ENCODE results near the gene NEGR1.

NEGR1 gene

GRCh38 chr1:71462247-71462646 is 820.1 kb downstream of the NEGR1 start:
- DNase-seq (ENCODE audit: low read depth), result no peak

DNA sequence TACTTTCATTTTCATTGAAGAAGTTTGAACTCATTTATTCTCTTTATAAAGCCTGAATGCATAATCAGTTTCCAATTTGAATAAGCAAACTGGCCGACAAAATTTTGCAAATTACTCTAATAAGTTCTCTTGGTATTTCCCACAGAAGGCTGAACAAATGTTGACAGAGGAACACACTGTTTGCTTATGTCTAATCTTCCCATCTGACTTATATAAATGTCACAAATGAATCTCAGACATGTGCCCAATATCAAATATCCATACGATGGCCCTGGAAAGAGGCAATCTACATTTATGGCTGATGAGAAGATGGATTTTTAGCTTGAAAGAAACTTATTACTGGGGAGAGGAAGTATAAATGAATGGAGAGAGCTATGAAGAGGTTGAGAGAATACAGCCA is 820.9 kb downstream of the NEGR1 start:
- no peak for DNase-seq (ENCODE audit: low read depth)

GRCh38 chr1:71448444-71448843 is 833.9 kb downstream of the NEGR1 start:
- DNase-seq (ENCODE audit: low read depth), result no peak

DNA sequence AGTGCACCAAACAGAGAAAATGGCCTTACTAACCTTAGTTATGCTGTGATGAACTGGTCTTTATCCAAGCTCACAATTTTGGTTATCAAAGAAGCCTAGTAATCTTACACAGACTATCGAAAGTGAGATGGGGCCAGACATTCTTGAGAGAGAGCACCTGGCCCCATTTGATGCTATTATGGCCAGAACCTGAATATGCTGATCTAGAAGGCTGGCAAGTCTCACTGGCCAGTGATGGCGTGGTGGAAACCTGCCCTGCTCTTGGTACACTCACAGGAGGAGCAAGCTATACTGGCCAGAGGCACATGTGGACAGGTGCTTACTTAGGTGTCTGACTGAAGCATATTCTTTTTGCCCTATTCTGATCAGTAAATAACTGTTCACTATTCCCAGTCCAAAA is 843.7 kb downstream of the NEGR1 start:
- DNase-seq (ENCODE audit: low read depth), result no peak

DNA sequence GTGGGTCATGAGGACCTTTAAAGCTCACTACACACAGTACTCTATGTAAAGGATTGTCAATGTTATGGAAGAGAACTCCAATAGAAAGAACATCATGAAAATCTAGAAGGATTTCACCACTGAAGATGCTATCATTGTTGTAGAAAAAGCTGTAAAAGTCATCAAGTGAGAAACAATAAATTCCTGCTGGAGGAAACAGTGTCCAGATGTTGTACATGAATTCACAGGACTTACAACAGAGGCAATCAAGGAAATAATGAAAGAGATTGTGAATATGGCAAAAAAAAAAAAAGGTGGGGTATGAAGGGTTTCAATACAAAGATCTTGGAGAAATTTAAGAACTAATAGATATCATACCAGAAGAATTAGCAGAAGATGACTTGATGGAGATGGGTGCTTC is 846.4 kb downstream of the NEGR1 start:
- no peak for DNase-seq (ENCODE audit: low read depth)

DNA sequence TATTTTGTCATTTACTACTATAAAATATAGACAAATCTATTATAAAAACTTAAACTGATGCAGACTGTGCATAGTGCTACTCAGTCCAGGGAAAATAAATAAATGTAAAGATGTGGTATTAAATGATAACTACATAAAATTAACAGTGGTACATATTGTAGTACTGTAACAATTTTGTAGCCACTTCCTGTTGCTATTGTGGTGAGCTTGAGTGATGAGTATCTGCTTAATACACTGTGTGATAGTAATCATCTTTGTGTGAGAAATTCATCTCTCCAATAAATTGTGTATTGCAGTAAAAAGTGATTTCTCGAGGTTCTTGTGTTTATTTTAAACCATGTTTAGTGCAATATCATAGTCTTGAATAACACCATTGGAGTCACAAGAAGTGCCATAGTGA is 848.1 kb downstream of the NEGR1 start:
- DNase-seq (ENCODE audit: low read depth), result no peak

GRCh38 chr1:71428029-71428428 is 854.3 kb downstream of the NEGR1 start:
- no peak for DNase-seq (ENCODE audit: low read depth)

GRCh38 chr1:71427066-71427465 is 855.3 kb downstream of the NEGR1 start:
- no peak for DNase-seq (ENCODE audit: low read depth)

- no peak for DNase-seq (ENCODE audit: low read depth)
Observed at GRCh38 chr1:71424536-71424935, 857.8 kb downstream of the NEGR1 start.

- DNase-seq (ENCODE audit: low read depth), result no peak
Observed at GRCh38 chr1:71422221-71422620, 860.1 kb downstream of the NEGR1 start.

- DNase-seq (ENCODE audit: low read depth), result no peak
Observed at GRCh38 chr1:71417421-71417820, 864.9 kb downstream of the NEGR1 start.

GRCh38 chr1:71414179-71414578 is 868.2 kb downstream of the NEGR1 start:
- no peak for DNase-seq (ENCODE audit: low read depth)

DNA sequence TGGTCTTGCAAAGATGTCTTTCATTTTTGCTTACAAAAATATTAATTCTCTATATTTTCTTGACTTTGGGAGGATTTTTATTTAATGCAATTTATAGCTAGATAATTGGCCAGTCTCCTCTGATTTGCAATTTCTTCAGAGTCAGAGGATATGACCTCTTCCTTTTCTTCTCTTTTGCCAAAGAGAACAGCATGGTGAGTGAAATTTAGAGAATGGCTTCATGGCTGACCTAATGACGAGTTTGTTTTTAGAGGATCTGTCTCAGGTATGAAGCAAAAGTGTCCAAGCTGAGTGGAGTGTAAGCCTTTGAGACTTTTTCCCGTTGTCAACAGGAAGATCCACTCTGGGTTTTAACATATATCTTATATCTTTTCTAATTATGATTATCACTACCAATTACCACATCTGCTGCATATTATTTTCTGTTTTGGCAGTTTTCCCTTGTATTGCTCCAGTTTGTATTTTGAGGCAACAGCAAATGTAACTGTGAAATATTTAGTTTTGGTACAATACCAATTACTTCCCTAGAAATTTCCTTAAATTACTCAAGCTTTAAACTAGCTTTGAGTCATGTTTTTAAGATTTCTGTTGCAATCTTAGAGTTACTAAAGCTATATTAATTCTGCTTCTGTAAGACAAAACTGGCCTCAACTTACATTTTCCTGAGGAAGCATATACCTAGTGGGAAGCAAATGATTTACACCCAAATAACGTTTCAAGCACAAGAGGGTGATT is 868.7 kb downstream of the NEGR1 start:
- no peak for DNase-seq (ENCODE audit: low read depth)

DNA sequence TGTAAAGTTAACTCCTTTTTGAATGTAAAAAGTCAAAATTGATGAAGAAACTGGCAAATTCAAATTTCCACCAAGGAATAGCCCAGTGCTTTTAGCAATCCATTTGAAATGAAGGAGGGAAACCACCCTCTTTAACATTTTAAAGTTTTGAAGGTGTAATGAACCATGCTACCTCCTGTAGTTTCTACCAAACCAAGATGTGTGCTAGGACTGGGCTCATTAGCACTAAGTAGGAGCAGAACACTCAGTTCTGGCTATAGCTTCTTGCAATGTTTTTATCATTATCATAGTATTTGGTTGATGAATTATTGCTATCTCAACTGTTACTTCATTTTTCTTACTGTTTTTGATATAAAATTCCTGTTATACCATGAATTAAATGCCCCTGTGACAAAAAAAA is 882.3 kb downstream of the NEGR1 start:
- DNase-seq (ENCODE audit: low read depth), result no peak

- DNase-seq (ENCODE audit: low read depth), result no peak
Observed at GRCh38 chr1:71399594-71399993, 882.7 kb downstream of the NEGR1 start.

DNA sequence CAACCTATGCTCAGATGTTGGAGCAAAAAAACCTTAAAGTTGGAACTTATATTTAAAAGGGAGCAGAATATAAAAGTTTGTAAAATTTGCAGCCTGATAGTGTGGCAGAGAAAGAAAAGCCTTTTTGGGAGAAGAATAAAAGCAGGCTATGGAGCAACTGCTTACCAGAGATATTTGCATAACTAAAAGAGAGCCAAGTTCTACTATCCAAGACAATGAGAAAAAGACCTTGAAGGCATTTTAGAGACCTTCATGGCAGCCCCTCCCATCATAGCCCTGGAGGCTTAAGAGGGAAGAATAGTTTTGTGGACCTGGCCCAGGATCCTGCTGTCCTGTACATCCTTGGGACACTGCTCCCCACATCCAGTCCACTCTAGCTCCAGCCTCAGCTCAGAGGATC is 889.0 kb downstream of the NEGR1 start:
- no peak for DNase-seq (ENCODE audit: low read depth)

DNA sequence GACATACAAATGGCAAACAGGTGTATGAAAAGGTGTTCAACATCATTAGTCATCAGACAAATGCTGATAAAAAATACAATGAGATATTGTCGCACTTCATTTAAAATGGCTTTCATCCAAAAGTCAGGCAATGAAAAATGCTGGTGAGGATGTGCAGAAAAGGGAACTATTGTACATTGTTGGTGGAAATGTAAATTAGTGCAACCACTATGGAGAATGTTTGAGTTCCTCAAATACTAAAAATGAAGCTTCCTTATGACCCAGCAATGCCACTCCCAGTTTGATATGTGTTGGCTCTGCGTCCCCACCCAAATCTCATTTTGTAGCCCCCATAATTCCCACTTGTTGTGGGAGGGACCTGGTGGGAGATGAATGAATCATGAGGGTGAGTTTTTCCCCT is 891.8 kb downstream of the NEGR1 start:
- no peak for DNase-seq (ENCODE audit: low read depth)

- DNase-seq (ENCODE audit: low read depth), result no peak
Observed at GRCh38 chr1:71377886-71378285, 904.5 kb downstream of the NEGR1 start.

- DNase-seq (ENCODE audit: low read depth), result no peak
Observed at GRCh38 chr1:71372496-71372895, 909.8 kb downstream of the NEGR1 start.

GRCh38 chr1:71371581-71371980 is 910.8 kb downstream of the NEGR1 start:
- no peak for DNase-seq (ENCODE audit: low read depth)

DNA sequence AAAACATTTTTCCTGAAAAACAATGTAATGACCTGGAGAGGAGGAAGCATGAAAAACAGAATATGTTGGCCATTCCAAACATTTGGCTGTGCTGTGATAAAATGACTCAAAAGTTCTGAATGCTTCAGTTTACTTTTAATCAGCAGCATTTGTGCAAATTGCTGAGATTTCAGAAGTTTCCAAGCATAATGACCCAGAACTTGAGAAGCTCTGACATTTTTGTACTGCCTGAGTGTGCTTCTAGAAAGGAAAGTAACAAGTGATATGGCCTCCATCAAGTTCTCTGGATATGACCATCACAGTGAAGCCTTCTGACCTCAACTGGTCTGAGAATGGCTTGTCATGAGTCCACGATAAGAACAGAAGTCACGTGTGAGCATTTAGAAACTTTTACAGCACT is 918.1 kb downstream of the NEGR1 start:
- no peak for DNase-seq (ENCODE audit: low read depth)

GRCh38 chr1:71362691-71363090 is 919.6 kb downstream of the NEGR1 start:
- no peak for DNase-seq (ENCODE audit: low read depth)

GRCh38 chr1:71362076-71362475 is 920.3 kb downstream of the NEGR1 start:
- no peak for DNase-seq (ENCODE audit: low read depth)

- DNase-seq (ENCODE audit: low read depth), result no peak
Observed at GRCh38 chr1:71357708-71358107, 924.6 kb downstream of the NEGR1 start.

DNA sequence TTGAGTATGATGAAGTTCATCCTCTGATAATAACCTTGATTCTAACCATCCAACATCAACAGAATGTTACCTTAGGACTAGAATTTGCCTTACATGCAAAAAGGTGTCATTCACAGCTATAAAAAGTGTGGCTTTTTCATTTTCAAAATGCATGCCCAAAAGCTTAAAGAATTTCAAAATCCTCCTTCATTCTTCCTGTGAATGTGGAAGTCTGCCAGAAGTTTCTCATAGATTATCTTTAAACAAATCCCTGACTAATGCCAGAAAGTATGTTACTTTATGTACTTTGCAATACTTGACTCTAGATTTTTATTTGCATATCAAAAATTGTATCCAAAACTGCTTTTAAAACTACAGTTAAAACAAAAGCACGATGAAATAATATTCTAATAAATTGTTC is 930.9 kb downstream of the NEGR1 start:
- peak; percentile 38 for DNase-seq (ENCODE audit: low read depth)

Measured in non-pigmented ciliary epithelial cell (primary cell).